ENCODE measurements around the gene SSR4.

The SSR4 gene

GRCh38 chrX:153782313-153782712 lies 12.2 kb upstream of the SSR4 start:
- DNase-seq, result no peak

GRCh38 chrX:153782871-153783270 lies 11.6 kb upstream of the SSR4 start:
- DNase-seq, result no peak

- no peak for DNase-seq
These were observed 11.0 kb upstream of the SSR4 start for GRCh38 chrX:153783378-153784013.

- no peak for DNase-seq
These were observed 10.0 kb upstream of the SSR4 start for GRCh38 chrX:153784325-153784967.

GRCh38 chrX:153786669-153787068 lies 7.8 kb upstream of the SSR4 start:
- DNase-seq, result no peak

- DNase-seq, result no peak
These were observed 4.8 kb upstream of the SSR4 start for GRCh38 chrX:153789654-153790053.

GRCh38 chrX:153791104-153791852 lies 3.2 kb upstream of the SSR4 start:
- DNase-seq, result no peak

- DNase-seq, result no peak
These were observed 2.1 kb upstream of the SSR4 start for GRCh38 chrX:153792368-153792767.

- DNase-seq, result no peak
These were observed 1.2 kb upstream of the SSR4 start for GRCh38 chrX:153793291-153793690.

- DNase-seq, result no peak
These were observed 689 bp downstream of the SSR4 start for GRCh38 chrX:153794897-153795816.

GRCh38 chrX:153797415-153798015 lies 3.0 kb downstream of the SSR4 start:
- no peak for DNase-seq

- no peak for DNase-seq
These were observed 4.9 kb downstream of the SSR4 start for GRCh38 chrX:153799326-153799725.

GRCh38 chrX:153800177-153800722 lies 5.8 kb downstream of the SSR4 start:
- no peak for DNase-seq

- no peak for DNase-seq
These were observed 6.3 kb downstream of the SSR4 start for GRCh38 chrX:153800746-153801145.

GRCh38 chrX:153801669-153802068 lies 7.2 kb downstream of the SSR4 start:
- DNase-seq, result no peak

- DNase-seq, result no peak
These were observed 8.1 kb downstream of the SSR4 start for GRCh38 chrX:153802513-153803045.

GRCh38 chrX:153803211-153804099 lies 9.0 kb downstream of the SSR4 start:
- DNase-seq, result no peak

GRCh38 chrX:153804100-153804595 lies 9.7 kb downstream of the SSR4 start:
- no peak for DNase-seq

- DNase-seq, result no peak
These were observed 10.2 kb downstream of the SSR4 start for GRCh38 chrX:153804621-153805020.

- no peak for DNase-seq
These were observed 11.0 kb downstream of the SSR4 start for GRCh38 chrX:153805436-153805835.

Measured in NCI-H1048 (cell line).